Keratinocyte (primary cell): Measurements from ENCODE around the gene ATP6V1C2.

ENCODE experiments used
- CTCF ChIP-seq, 3 experiments: IDR thresholded peaks in 1 of 3; conservative IDR thresholded peaks in 1 of 3; optimal IDR thresholded peaks in 1 of 3; 2 replicates in 2 of 3; 3 replicates in 1 of 3; pipeline versions ENCODE3 to v1.5.1; 2011; ENCODE audit warnings: low read length in 3 of 3, mild to moderate bottlenecking in 3 of 3, moderate library complexity in 2 of 3, control low read depth in 1 of 3, inconsistent platforms in 1 of 3; ENCODE audit not compliant: insufficient read depth in 2 of 3; ENCODE audit errors: extremely low read depth in 1 of 3
- EZH2 ChIP-seq: IDR thresholded peaks from one replicate; pipeline ENCODE4 v1.6.1; 2012; ENCODE audit warnings: inconsistent platforms, mild to moderate bottlenecking, low read length, moderate library complexity

- TF ChIP-seq CTCF (optimal IDR thresholded peaks at IDR 0.05 in 1 of 3, IDR thresholded peaks at IDR 0.05 in 1 of 3, conservative IDR thresholded peaks at IDR 0.05 in 1 of 3; ENCODE audit: extremely low read depth in 1 of 3, insufficient read depth in 2 of 3, low read length in 3 of 3) = no peak
- no peak for TF ChIP-seq EZH2
Observed at GRCh38 chr2:10810202-10811161, 89.1 kb downstream of the ATP6V1C2 start.
